Fibroblast of lung (primary cell): ENCODE data around the gene DIAPH3. TPM values are rescaled to one million over a fixed set of nuclear protein-coding genes. Genes with fewer than 3 reads are reported as not detected.

Experiments
- DNase-seq, 2 donors: peaks; one replicate each; pipeline versions ENCODE4 v3.0.0 to v3.0.0-alpha.2; 2010; ENCODE audit warnings: low read depth in 2 of 2
- H2AFZ ChIP-seq: 2 replicates; pipeline ENCODE4 v1.5.1; 2012; ENCODE audit warnings: low read length, control low read depth, inconsistent platforms
- H3K27ac ChIP-seq: 2 replicates; pipeline ENCODE4 v1.5.1; 2011; ENCODE audit warnings: low read length, control low read depth; ENCODE audit not compliant: insufficient read depth
- H3K27me3 ChIP-seq: 2 replicates; pipeline ENCODE4 v1.5.1; 2011; ENCODE audit warnings: mild to moderate bottlenecking, low read length; ENCODE audit not compliant: control insufficient read depth, insufficient read depth
- H3K36me3 ChIP-seq: 2 replicates; pipeline ENCODE4 v1.5.1; 2011; ENCODE audit warnings: low read length; ENCODE audit not compliant: control insufficient read depth, insufficient read depth
- H3K4me1 ChIP-seq: 2 replicates; pipeline ENCODE4 v1.5.1; 2011; ENCODE audit warnings: low read length; ENCODE audit not compliant: control insufficient read depth, insufficient read depth; ENCODE audit errors: extremely low read depth
- H3K4me2 ChIP-seq: 2 replicates; pipeline ENCODE4 v1.5.1; 2011; ENCODE audit warnings: low read length, control low read depth; ENCODE audit not compliant: insufficient read depth; ENCODE audit errors: extremely low read depth
- H3K4me3 ChIP-seq, 4 experiments: fragments of 200-600 bp in 1 of 4; sonication (generic) in 1 of 4; replicated peaks in 1 of 4; 2 replicates each; pipeline ENCODE4 v1.5.1; 2011 to 2016; ENCODE audit warnings: low read length in 4 of 4, low read depth in 3 of 4, mild to moderate bottlenecking in 3 of 4, control low read depth in 2 of 4, inconsistent platforms in 1 of 4, mixed read lengths in 1 of 4; ENCODE audit not compliant: insufficient read depth in 1 of 4; ENCODE audit errors: control extremely low read depth in 1 of 4
- H3K79me2 ChIP-seq: 2 replicates; pipeline ENCODE4 v1.5.1; 2012; ENCODE audit warnings: mild to moderate bottlenecking, low read length, inconsistent platforms; ENCODE audit not compliant: control insufficient read depth, insufficient read depth
- H3K9ac ChIP-seq: 2 replicates; pipeline ENCODE4 v1.5.1; 2011; ENCODE audit warnings: mild to moderate bottlenecking, low read length, control low read depth; ENCODE audit not compliant: insufficient read depth
- H3K9me3 ChIP-seq: 2 replicates; pipeline ENCODE4 v1.5.1; 2012; ENCODE audit warnings: low read depth, low read length; ENCODE audit not compliant: control insufficient read depth, insufficient read depth
- H4K20me1 ChIP-seq: 2 replicates; pipeline ENCODE4 v1.5.1; 2011; ENCODE audit warnings: low read length; ENCODE audit not compliant: control insufficient read depth, insufficient read depth; ENCODE audit errors: extremely low read depth
- EZH2 ChIP-seq: IDR thresholded peaks from 2 replicates; pipeline ENCODE4 v1.5.1; 2012; ENCODE audit warnings: low read length, control low read depth, mild to moderate bottlenecking; ENCODE audit errors: missing control alignments
- polyA plus RNA-seq, 2 donors: library from polyadenylated mRNA; depleted of rRNA in 1 of 2; stranded (reverse) in 1 of 2; unstranded in 1 of 2; fragments of >200 nt; gene quantifications; 2 replicates each; pipeline ENCODE4 v1.2.1, GENCODE V29; 2011 to 2012; ENCODE audit warnings: missing spikeins in 1 of 2
- total RNA-seq: library from RNA; depleted of rRNA; stranded (reverse); fragments of >200 nt; gene quantifications from 2 replicates; pipeline ENCODE4 v1.2.1, GENCODE V29; 2014
- TF ChIP-seq, protein P1 (sequence below), 2 donors: IDR thresholded peaks in 1 of 2; conservative IDR thresholded peaks in 1 of 2; 1 replicate in 1 of 2; 2 replicates in 1 of 2; pipeline ENCODE4 v1.5.1; 2011 to 2012; ENCODE audit warnings: low read length in 2 of 2, control low read depth in 1 of 2, inconsistent platforms in 1 of 2, low read depth in 1 of 2, mild to moderate bottlenecking in 1 of 2

DIAPH3 gene
- total and polyA plus RNA-seq, 2 donors (not counting 1 experiment from before 2014, with no cell fraction given) = 5.9 to 10.9 TPM

DNA sequence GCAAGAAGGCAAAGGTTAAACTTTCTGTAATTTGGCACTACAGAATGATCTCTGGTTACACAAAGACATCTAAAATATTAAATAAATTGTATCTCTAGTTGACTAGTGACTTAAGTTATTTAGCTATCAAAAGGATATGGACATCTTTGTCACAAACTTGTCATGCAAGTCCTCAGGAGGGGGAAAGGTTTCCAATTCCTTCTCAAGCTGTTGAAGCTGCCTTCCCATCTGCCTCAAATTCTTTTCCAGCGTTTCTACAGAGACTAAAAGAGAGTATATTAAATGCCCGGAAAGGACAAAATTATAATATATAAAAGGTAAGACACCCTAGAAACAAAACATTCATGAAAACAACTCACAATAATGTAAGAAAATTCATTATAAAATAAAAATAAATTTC is 324.5 kb downstream of the DIAPH3 start:
- Histone ChIP-seq H4K20me1 (no peaks in the 10 kb centered on the region), H3K36me3 (no peaks in the 10 kb centered on the region), H3K9me3 (no peaks in the 10 kb centered on the region), H3K27ac (no peak overlapping the region), H2AFZ (no peak overlapping the region), H3K4me2 (no peak overlapping the region), H3K27me3 (no peaks in the 10 kb centered on the region), H3K4me1 (no peaks in the 10 kb centered on the region), H3K9ac (no peak overlapping the region), H3K79me2 (no peaks in the 10 kb centered on the region), H3K4me3 (no peak overlapping the region)
- TF ChIP-seq EZH2 = no peak
- TF ChIP-seq, protein P1, sequence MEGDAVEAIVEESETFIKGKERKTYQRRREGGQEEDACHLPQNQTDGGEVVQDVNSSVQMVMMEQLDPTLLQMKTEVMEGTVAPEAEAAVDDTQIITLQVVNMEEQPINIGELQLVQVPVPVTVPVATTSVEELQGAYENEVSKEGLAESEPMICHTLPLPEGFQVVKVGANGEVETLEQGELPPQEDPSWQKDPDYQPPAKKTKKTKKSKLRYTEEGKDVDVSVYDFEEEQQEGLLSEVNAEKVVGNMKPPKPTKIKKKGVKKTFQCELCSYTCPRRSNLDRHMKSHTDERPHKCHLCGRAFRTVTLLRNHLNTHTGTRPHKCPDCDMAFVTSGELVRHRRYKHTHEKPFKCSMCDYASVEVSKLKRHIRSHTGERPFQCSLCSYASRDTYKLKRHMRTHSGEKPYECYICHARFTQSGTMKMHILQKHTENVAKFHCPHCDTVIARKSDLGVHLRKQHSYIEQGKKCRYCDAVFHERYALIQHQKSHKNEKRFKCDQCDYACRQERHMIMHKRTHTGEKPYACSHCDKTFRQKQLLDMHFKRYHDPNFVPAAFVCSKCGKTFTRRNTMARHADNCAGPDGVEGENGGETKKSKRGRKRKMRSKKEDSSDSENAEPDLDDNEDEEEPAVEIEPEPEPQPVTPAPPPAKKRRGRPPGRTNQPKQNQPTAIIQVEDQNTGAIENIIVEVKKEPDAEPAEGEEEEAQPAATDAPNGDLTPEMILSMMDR (conservative IDR thresholded peaks at IDR 0.05 in 1 of 2, IDR thresholded peaks at IDR 0.05 in 1 of 2; ENCODE audit: low read depth in 1 of 2, low read length in 2 of 2) = no peak
- DNase-seq = no peak

DNA sequence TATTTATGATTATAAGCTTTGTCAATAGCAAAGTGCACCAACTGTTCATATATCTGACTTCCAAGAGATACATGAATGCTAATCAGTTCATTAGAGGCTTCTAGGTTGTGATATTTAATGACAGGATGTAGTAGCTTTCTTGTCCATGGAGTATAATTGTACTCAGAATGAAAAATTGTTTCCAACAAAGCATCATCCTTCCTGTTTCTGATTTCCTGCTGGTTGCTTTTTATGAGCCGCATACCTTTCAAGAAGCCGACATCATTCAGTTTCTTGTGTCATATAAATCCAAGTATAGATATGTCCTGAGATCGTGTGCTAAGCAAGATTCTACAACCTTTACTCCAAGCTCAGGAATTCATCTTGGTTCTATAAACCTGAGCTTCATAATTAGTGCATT is 326.6 kb downstream of the DIAPH3 start:
- Histone ChIP-seq H4K20me1 (no peaks in the 10 kb centered on the region), H3K4me2 (no peak overlapping the region), H3K9ac (no peak overlapping the region), H3K4me1 (no peaks in the 10 kb centered on the region), H3K36me3 (no peaks in the 10 kb centered on the region), H3K9me3 (no peaks in the 10 kb centered on the region), H3K79me2 (no peaks in the 10 kb centered on the region), H3K27ac (no peak overlapping the region), H3K4me3 (no peak overlapping the region), H2AFZ (no peak overlapping the region), H3K27me3 (no peaks in the 10 kb centered on the region)
- DNase-seq = no peak
- TF ChIP-seq, protein P1 (conservative IDR thresholded peaks at IDR 0.05 in 1 of 2, IDR thresholded peaks at IDR 0.05 in 1 of 2; ENCODE audit: low read depth in 1 of 2, low read length in 2 of 2) = no peak
- no peak for TF ChIP-seq EZH2

DNA sequence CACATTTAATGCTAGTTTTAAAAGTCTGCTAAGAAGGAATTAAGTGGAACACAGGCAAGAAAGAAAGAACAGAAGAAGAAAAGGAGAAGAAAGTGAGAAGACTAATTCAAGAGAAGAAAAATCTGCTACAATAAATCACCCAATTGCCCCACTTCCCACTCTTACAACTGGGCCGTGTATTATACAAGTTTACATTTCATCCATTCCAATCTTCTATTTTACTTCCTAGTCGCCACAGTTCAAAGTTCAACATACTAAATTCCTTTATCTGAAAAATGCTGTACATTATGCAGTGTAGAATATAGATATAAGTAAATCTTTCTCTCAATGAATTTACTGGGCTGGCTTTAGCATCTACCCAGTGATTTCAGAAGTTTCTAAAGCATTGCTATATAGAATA is 328.2 kb downstream of the DIAPH3 start:
- Histone ChIP-seq H4K20me1 (no peaks in the 10 kb centered on the region), H3K27me3 (no peaks in the 10 kb centered on the region), H3K9ac (no peak overlapping the region), H3K79me2 (no peaks in the 10 kb centered on the region), H2AFZ (no peak overlapping the region), H3K9me3 (no peaks in the 10 kb centered on the region), H3K4me2 (no peak overlapping the region), H3K4me1 (no peaks in the 10 kb centered on the region), H3K27ac (no peak overlapping the region), H3K4me3 (no peak overlapping the region), H3K36me3 (no peaks in the 10 kb centered on the region)
- TF ChIP-seq, protein P1 (conservative IDR thresholded peaks at IDR 0.05 in 1 of 2, IDR thresholded peaks at IDR 0.05 in 1 of 2; ENCODE audit: low read depth in 1 of 2, low read length in 2 of 2) = no peak
- TF ChIP-seq EZH2 = no peak
- no peak for DNase-seq
